Cerebellar cortex (tissue), 1 donor: ENCODE data around the gene HADH.

Source experiments
- DNase-seq: peaks from one replicate; pipeline ENCODE4 v3.0.0-alpha.2; 2015; ENCODE audit warnings: low spot score

Gene HADH

GRCh38 chr4:108058685-108059440, 69.2 kb downstream of the HADH start:
- DNase-seq = no peak

GRCh38 chr4:108060164-108060563, 70.5 kb downstream of the HADH start:
- peak; percentile 6 for DNase-seq

- DNase-seq = no peak
These were observed 71.1 kb downstream of the HADH start for GRCh38 chr4:108060686-108061321.

DNA sequence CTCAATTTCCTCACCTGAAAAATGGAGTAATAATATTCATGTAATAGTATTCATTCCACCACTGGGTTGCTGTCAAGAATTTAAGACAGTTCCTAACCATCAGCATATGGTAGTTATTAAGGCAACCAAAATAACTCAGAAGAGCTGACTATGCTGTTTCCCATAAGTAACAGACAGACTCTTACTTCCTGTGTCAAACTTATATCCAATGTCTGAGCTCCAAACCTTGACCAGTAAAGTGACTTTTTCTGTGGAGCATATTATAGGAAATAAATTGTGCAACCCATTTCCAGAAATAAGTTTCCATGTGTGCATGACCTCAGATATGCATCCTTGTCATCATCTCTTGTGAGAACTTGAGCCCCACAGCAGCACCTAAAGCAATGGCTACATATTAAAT, 78.8 kb downstream of the HADH start:
- DNase-seq = no peak

GRCh38 chr4:108070775-108071174, 81.1 kb downstream of the HADH start:
- DNase-seq = no peak

GRCh38 chr4:108072300-108072699, 82.6 kb downstream of the HADH start:
- DNase-seq = no peak

GRCh38 chr4:108078024-108078733, 88.5 kb downstream of the HADH start:
- DNase-seq = no peak

DNA sequence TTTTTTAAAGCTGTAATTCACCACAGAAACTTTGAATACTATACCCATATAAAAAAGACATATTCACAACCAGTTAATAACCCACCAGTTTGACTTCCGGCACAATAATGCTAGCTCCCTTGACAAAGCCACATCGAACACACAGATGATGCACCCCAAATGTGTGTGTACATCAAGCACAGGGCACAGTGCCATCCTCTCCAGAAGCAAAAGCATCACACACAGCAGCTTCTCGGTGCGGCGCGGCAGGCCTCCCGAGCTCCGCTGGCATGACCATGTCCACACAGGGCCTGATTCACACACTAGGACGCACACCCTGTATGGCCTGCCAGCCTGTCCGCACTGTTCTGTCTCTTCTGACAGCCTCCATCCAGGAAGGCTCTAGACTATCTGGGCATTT, 91.1 kb downstream of the HADH start:
- DNase-seq = no peak

- no peak for DNase-seq
These were observed 91.6 kb downstream of the HADH start for GRCh38 chr4:108081256-108081655.
